ENCODE measurements around the gene BRD9.
"Not testable (repeated sequence)": the region's sequence is repeated elsewhere in the genome, so short reads cannot be mapped to it uniquely, and the experiment has no call there.

The BRD9 gene

DNA sequence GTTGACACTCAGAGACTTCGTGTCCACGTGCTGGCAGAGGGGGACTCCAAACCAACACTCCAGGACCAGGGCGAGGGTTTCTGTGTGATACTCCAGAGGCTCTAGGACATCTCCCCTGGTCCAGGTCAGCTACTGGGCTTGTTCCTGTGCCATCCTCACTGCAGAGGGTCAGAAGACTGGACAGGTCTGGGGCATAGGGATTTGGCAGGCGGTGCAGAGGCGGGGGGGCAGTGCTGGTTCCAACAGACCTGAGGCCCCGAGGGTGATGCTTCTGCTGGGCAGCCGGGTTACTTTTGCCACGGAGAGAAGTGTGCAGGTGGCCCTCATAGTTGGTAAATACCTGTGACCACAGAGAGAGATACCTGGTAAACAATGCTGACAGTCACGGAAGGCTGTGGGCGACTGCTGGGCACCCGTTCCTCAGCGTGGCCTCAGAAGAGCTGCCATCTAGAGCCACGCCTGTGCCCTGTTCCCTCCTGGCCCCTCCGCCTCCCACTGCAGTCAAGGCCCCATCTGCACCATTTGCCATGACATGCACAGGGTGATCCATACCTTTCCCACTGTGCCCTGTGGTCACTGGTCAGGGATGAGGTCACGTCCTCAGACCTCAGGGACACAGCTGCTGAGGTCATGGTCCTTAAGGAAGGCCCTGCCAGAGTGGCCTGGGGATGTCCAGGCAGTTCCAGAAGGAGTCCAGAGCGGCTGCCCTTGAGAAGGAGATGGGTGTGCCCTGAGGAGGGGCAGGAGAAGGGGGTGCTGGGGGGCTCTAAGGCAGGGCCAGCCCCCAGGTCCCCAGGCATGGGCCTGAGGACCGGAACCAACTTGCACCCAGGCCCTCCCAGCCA, 30.1 kb upstream of the BRD9 start:
- DNase-seq = no peak

DNA sequence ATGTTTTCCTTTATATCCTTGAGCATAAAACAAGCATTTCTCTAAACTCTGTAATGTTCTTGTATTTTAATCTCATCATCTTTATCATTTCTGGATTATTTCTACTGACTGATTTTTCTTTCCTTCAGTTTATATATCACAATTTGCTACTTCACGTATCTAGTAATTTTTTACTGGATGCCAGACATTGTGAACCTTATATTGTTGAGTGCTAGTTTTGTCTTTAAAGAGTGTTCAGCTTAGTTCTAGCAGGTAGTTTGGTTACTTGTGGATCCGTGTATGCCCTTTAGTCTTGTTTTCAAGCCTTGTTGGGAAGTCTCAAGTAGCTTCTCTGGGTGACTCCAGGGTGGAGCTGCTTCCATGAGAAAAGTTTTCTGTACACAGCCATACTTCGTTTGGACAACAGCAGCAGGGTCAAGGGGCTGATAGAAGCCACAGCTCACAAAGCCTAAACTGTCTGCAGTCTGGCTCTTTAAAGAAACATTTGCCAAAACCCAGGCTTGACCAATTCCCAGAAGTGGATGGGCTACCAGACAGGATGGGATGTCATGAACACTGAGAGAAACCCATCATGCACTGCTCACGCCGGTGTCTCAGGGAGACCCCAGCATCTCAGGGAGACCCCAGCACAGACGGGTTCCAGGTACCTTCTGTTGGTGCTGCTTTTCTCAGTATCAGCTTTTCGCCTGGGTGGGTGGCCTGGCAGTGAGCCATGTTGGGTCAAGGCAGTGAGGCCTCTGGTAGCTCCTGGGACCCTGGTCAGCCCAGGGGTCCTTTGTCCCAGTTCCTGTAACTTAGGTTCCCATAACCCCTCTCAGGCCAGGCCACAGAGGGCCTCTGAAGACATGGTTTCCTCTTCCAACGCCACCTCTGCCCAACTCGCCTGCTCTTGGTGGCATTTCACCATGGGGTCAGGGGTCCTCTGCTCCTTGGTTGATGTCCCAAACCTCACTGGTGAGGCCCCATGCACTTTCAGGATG, 29.1 kb upstream of the BRD9 start:
- no peak for DNase-seq

- no peak for DNase-seq
Observed at GRCh38 chr5:920321-920720, 27.7 kb upstream of the BRD9 start.

GRCh38 chr5:919356-920000, 26.9 kb upstream of the BRD9 start:
- no peak for DNase-seq

GRCh38 chr5:918717-919116, 26.1 kb upstream of the BRD9 start:
- DNase-seq = not testable (repeated sequence)

GRCh38 chr5:916441-917293, 24.1 kb upstream of the BRD9 start:
- no peak for DNase-seq

DNA sequence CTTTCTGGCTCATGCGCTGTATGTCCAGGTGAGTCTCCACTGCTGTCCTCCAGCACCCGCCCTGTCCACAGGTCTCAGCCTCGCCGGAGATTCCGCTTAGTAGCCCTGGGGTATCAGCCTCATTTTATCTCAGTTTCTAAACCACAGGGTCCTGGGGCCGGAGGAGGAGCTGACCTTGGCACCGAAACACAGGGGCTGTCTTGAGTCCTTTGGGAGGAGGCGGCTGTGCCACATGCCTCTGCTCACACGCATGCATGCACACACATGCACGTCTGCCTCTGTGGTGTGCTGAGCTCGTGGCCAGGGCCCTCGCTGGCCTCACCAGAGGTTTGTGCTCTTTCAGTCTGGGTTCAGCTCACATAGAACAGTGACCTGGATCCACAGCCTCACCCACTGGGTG, 23.3 kb upstream of the BRD9 start:
- no peak for DNase-seq

- not testable (repeated sequence) for DNase-seq
Observed at GRCh38 chr5:915346-915745, 22.7 kb upstream of the BRD9 start.

DNA sequence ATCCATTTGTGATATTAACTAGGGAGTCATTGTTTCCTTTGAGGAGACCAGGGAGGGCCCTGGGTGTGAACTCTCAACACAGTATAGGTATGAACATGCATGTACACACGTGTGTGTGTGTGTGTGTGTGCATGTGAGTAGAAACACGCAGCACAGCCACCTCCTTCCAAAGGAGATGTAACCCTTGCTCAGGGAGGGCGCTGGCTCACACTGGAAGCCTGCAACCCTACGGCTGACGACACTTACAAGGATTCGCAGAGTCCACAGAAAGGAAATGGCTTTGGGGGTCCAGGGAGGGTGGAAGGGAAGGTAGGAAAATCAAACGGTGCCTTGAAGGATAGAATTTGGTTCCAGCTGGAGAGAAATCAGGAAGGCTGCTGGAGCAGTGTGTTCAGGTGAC, 22.0 kb upstream of the BRD9 start:
- no peak for DNase-seq

DNA sequence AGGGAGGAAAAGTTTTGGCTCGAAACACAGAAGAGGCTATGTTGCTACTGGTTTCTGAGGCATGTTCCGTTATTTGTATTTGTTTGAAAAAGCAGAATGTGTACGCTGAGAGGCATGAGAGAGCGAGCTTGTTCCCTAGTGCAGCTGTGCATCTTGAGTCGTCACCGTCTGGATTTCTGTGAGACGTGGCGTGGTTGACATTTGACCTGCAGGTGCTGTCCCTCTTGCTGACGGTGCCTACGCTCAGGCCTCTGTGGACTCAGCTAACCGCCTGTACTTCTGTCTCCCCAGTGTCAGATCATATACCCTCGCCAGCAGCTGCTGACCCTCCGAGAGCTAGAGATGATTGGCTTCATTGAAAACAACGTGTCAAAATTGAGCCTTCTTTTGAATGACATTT, 21.6 kb upstream of the BRD9 start:
- no peak for DNase-seq

DNA sequence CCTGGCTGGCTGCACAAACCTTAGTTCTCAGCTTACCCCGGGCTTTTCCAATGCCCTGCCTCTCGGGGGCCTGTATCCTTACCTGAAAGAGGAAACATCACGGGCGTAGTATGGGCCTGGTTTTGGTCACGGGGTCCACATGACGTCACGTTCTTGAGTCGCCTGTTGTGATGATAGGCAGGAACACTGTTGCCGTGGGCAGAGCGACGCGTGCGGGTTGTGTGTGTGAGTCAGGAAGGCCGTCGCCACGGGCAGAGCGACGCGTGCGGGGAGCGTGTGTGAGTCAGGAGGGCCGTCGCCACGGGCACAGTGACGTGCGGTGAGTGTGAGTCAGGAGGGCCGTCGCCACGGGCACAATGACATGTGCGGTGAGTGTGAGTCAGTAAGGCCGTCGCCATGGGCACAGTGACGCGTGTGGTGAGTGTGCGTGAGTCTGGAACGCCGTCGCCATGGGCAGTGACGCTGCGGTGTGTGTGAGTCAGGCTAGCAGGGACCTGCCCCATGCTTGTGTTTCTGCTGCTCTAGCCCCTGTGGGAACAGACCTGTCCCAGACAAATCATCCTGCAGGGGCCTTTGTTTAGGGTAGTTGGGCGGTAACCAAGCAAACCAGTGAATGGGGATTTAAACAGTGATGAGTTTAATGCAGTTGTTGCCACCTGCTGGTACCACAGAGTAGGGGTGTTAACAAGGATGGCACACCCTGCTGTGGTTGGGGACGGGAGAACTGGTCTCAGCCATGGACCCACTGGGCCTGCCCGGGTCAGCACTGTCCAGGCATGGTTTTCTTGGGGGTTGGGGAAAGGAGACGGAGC, 19.9 kb upstream of the BRD9 start:
- DNase-seq = no peak

- DNase-seq = no peak
Observed at GRCh38 chr5:911601-912000, 19.0 kb upstream of the BRD9 start.

- DNase-seq = no peak
Observed at GRCh38 chr5:910769-911160, 18.2 kb upstream of the BRD9 start.

DNA sequence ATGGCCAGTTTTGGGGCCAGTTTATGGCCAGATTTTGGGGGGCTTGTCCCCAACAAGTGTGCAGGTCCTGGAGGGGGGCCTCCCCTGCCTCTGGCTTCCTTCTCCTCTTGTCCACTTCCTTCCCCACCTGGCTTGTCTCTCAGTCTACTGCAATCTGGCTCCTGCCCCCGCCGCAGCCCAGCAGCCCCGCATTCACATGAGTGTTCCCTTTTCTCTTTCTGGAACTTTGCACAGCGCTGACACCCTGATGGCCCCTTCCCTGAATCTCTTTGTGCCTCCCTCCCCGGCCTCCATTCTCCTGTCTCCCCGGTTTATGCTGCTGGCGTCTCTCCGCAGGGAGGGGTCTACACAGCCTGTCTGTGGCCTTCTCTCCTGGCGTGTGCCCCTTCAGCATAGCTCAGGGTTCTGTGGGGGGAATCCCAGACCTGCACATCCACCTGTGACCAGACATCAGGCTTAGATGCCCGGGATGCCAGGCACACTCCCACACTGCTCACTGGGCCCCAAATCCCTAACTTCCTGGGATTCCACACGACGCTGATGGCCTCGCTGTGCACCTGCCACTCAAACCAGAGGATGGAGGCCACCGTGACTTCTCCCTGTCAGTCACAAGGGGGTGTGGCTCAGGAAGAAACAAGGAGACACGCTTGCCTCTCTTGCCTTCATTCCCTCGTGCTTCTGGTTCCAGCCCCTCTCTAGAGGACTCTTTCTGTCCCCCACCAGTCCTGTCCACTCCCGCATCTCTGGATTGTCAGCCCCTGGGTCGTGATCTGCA, 17.6 kb upstream of the BRD9 start:
- no peak for DNase-seq

DNA sequence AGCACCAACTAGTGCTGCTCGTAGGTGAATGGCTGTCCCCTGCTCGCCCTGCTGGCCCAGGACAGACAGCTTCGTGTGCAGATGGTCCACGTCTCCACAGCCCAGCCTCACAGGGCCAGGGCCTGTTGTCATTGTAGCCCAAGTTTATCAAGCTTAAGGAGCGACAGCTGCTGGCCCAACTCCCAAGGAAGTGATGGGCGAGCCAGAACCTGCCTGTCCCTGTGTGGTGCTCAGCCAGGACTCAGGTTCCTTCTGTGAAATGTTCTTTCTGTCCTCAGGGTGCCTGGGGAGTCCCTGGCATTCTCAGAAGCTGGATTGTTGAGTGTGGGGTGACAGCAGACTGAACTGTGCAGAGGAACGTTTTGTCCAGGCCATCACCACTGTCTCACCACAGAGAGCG, 16.5 kb upstream of the BRD9 start:
- DNase-seq = no peak

DNA sequence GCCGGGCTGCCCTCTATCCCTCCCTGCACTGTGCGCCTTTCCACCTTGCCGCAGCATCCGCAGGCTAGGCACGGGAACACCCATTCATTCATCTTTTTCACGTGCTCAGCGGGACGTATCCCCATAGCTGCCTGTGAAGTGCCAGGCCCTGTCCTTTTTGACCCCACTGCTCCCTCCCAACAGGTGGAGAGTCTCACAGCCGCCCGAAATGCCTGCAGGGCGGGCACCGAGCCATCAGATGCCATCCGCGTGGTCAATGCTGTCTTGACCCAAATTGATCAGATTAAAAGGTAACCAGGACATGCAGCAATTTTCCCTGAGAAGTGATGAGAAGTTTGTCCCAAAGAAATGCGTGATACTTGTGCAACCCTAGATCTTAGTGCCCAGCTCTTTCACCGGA, 15.6 kb upstream of the BRD9 start:
- no peak for DNase-seq

DNA sequence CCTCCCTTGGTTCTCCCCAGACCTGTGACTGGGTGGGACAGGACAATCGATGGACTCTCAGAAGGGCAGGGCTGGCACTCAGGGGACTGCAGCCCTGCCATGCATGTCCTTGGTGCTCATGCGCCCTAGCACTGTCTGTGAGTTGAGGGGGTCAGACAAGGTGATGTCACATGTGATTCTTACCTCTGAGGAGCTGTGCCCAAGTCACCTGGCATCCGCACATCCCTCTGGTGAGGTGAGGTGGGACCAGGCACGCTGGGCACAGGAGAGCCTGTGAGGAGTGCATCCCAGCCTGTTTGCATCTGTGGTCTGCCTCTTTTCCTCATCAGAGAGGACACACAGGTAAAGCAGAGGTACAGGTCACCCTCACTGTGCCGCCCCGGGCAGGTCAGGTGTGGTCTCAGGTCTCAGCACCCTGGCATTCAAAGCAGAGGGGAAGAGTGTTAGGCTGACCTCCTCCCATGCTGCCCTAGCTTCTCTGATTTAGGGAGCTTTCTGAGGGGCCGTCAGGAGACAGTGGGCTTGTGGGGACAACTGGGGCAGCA, 14.8 kb upstream of the BRD9 start:
- DNase-seq = no peak

DNA sequence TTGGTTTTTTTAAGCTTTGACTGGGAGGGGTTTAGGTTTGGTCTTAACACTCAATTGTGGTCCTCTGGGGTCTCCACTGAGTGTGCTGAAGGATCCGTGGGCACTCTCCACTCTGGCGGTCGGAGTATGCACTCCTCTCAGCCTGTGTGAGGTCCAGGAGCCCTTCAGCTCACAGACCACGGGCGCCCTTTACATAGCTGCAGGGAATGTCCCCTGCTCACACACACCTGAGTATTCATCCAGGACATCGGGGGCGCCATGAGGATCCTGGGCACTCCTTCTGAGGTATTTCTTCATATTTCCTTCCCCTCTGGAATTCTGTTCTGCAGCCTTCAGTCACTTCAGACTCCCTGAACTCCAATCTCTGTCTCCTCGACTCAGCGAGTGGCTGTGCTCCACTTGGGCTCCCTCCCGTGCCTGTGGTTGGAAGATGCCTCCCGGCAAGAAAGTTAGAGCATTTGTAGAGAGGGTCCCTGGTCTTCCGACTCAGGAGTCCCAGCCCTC, 12.6 kb upstream of the BRD9 start:
- no peak for DNase-seq

DNA sequence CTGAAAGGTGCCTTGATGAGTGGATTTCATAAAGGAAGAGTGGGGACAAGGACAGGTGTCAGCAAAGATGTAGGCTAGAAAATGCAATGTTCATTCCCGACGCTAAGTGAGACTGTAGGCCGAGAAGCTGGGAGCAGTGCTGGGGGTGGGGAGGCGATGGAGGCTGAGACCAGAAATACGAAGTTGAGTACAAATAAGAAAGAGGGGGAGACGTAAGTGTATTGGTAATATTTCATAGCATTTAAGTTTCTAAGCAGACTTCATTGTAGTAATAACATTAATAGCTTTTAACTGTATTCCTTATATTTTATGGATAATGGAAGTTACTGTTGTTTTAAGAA, 11.1 kb upstream of the BRD9 start:
- DNase-seq = no peak
